Ishikawa (cell line): Measurements from ENCODE around the gene APOBR.

ENCODE experiments used
- CREB1 ChIP-seq: IDR thresholded peaks from 2 replicates; pipeline ENCODE4 v1.6.1; 2012; ENCODE audit warnings: low read depth
- EP300 ChIP-seq: IDR thresholded peaks from 2 replicates; pipeline ENCODE4 v1.6.1; 2012; ENCODE audit warnings: borderline replicate concordance
- FOXM1 ChIP-seq: IDR thresholded peaks from 2 replicates; pipeline ENCODE4 v1.6.1; 2012; ENCODE audit warnings: low read depth, borderline replicate concordance
- NFIC ChIP-seq: IDR thresholded peaks from 2 replicates; pipeline ENCODE4 v1.6.1; 2012
- RAD21 ChIP-seq: IDR thresholded peaks from 2 replicates; pipeline ENCODE4 v1.6.1; 2012; ENCODE audit warnings: low read depth
- TAF1 ChIP-seq: IDR thresholded peaks from 2 replicates; pipeline ENCODE4 v1.6.1; 2012; ENCODE audit warnings: low read depth, mild to moderate bottlenecking
- YY1 ChIP-seq: IDR thresholded peaks from 2 replicates; pipeline ENCODE4 v1.6.1; 2012; ENCODE audit warnings: low read depth
- TF ChIP-seq, protein P1 (sequence below): IDR thresholded peaks from 2 replicates; pipeline ENCODE4 v1.6.1; 2012; ENCODE audit warnings: low read depth, mild to moderate bottlenecking

DNA sequence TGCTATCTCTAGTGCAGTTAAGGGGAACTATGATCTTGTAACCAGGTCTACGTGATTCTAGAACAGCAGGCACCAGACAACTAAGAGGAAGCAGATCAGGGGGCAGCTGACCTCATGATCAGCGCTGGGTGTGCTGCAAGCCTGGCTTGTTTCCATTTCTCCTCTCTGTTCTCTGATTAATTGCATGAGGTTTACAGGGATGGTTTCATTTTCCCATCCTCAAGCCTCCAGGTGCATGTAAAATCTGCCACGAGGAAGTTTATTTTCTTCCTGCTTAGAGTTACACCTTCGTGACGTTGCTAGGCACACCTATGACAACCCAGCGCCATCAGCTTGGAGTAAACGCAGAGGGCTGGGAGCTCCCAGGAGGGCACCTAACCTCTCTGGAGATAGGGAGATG, 48.6 kb downstream of the APOBR start:
- TF ChIP-seq TAF1 (no peak), CREB1 (no peak), EP300 (no peak), NFIC (no peak), FOXM1 (no peak), YY1 (no peak), RAD21 (no peak)
- TF ChIP-seq, protein P1, sequence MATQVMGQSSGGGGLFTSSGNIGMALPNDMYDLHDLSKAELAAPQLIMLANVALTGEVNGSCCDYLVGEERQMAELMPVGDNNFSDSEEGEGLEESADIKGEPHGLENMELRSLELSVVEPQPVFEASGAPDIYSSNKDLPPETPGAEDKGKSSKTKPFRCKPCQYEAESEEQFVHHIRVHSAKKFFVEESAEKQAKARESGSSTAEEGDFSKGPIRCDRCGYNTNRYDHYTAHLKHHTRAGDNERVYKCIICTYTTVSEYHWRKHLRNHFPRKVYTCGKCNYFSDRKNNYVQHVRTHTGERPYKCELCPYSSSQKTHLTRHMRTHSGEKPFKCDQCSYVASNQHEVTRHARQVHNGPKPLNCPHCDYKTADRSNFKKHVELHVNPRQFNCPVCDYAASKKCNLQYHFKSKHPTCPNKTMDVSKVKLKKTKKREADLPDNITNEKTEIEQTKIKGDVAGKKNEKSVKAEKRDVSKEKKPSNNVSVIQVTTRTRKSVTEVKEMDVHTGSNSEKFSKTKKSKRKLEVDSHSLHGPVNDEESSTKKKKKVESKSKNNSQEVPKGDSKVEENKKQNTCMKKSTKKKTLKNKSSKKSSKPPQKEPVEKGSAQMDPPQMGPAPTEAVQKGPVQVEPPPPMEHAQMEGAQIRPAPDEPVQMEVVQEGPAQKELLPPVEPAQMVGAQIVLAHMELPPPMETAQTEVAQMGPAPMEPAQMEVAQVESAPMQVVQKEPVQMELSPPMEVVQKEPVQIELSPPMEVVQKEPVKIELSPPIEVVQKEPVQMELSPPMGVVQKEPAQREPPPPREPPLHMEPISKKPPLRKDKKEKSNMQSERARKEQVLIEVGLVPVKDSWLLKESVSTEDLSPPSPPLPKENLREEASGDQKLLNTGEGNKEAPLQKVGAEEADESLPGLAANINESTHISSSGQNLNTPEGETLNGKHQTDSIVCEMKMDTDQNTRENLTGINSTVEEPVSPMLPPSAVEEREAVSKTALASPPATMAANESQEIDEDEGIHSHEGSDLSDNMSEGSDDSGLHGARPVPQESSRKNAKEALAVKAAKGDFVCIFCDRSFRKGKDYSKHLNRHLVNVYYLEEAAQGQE: no peak
